ENCODE data around the gene PLXND1.

The PLXND1 gene

GRCh38 chr3:129603561-129603942 is 2.9 kb downstream of the PLXND1 start:
- Histone ChIP-seq H3F3A (ENCODE audit: low read depth) (no peaks in the 10 kb centered on the region), H3K9me2 (replicated peaks; ENCODE audit: low read depth, low read length) (no peaks in the 10 kb centered on the region), H3K79me2 (ENCODE audit: insufficient read depth, low read length) (peaks cover 77% of the 10 kb centered on the region), H3K4me1 (ENCODE audit: insufficient read depth, low read length, poor library complexity, severe bottlenecking) (peaks cover 78% of the 10 kb centered on the region), H4K20me1 (ENCODE audit: insufficient read depth, low read length, poor library complexity, severe bottlenecking) (peaks cover 36% of the 10 kb centered on the region), H3K27me3 (ENCODE audit: insufficient read depth, low read length, poor library complexity, severe bottlenecking) (no peaks in the 10 kb centered on the region), H3K4me3 (ENCODE audit: low read length, poor library complexity, severe bottlenecking) (peak overlapping the region; percentile 78), H3K4me2 (ENCODE audit: low read depth, low read length, poor library complexity, severe bottlenecking) (peak overlapping the region; percentile 95), H3K9ac (ENCODE audit: low read depth, low read length, poor library complexity, severe bottlenecking) (peak overlapping the region; percentile 72), H3K36me3 (ENCODE audit: insufficient read depth, low read length) (no peaks in the 10 kb centered on the region), H2AFZ (ENCODE audit: low read length) (no peak overlapping the region), H3K9me3 (ENCODE audit: insufficient read depth, low read depth, low read length) (no peaks in the 10 kb centered on the region)
- TF ChIP-seq EZH2phosphoT487 (IDR thresholded peaks at IDR 0.05; ENCODE audit: borderline replicate concordance) (no peak), CTCF (conservative IDR thresholded peaks at IDR 0.05; ENCODE audit: low read length) (no peak)

GRCh38 chr3:129602730-129603560 is 3.5 kb downstream of the PLXND1 start:
- no peaks in the 10 kb centered on the region for H3K9me2 ChIP-seq (replicated peaks; ENCODE audit: low read depth, low read length)
- H3K9me3 ChIP-seq (ENCODE audit: insufficient read depth, low read depth, low read length) = no peaks in the 10 kb centered on the region
- peaks cover 77% of the 10 kb centered on the region for H3K4me1 ChIP-seq (ENCODE audit: insufficient read depth, low read length, poor library complexity, severe bottlenecking)
- no peaks in the 10 kb centered on the region for H3F3A ChIP-seq (ENCODE audit: low read depth)
- H3K9ac ChIP-seq (ENCODE audit: low read depth, low read length, poor library complexity, severe bottlenecking) = peak overlapping the region; percentile 72
- peaks cover 83% of the 10 kb centered on the region for H3K79me2 ChIP-seq (ENCODE audit: insufficient read depth, low read length)
- H3K27me3 ChIP-seq (ENCODE audit: insufficient read depth, low read length, poor library complexity, severe bottlenecking) = no peaks in the 10 kb centered on the region
- no peaks in the 10 kb centered on the region for H3K36me3 ChIP-seq (ENCODE audit: insufficient read depth, low read length)
- H4K20me1 ChIP-seq (ENCODE audit: insufficient read depth, low read length, poor library complexity, severe bottlenecking) = peaks cover 36% of the 10 kb centered on the region
- H2AFZ ChIP-seq (ENCODE audit: low read length) = no peak overlapping the region
- H3K4me2 ChIP-seq (ENCODE audit: low read depth, low read length, poor library complexity, severe bottlenecking) = peak overlapping the region; percentile 95
- TF ChIP-seq EZH2phosphoT487 (IDR thresholded peaks at IDR 0.05; ENCODE audit: borderline replicate concordance) (no peak), CTCF (conservative IDR thresholded peaks at IDR 0.05; ENCODE audit: low read length) (no peak)
- H3K4me3 ChIP-seq (ENCODE audit: low read length, poor library complexity, severe bottlenecking) = peak overlapping the region; percentile 78

GRCh38 chr3:129602309-129602708 is 4.2 kb downstream of the PLXND1 start:
- Histone ChIP-seq H3K79me2 (ENCODE audit: insufficient read depth, low read length) (peaks cover 89% of the 10 kb centered on the region), H3K9me2 (replicated peaks; ENCODE audit: low read depth, low read length) (no peaks in the 10 kb centered on the region), H3K4me3 (ENCODE audit: low read length, poor library complexity, severe bottlenecking) (peak overlapping the region; percentile 78), H3K27me3 (ENCODE audit: insufficient read depth, low read length, poor library complexity, severe bottlenecking) (no peaks in the 10 kb centered on the region), H3K36me3 (ENCODE audit: insufficient read depth, low read length) (no peaks in the 10 kb centered on the region), H3K4me1 (ENCODE audit: insufficient read depth, low read length, poor library complexity, severe bottlenecking) (peaks cover 77% of the 10 kb centered on the region), H3K9ac (ENCODE audit: low read depth, low read length, poor library complexity, severe bottlenecking) (peak overlapping the region; percentile 72), H3F3A (ENCODE audit: low read depth) (no peaks in the 10 kb centered on the region), H4K20me1 (ENCODE audit: insufficient read depth, low read length, poor library complexity, severe bottlenecking) (peaks cover 36% of the 10 kb centered on the region), H3K4me2 (ENCODE audit: low read depth, low read length, poor library complexity, severe bottlenecking) (peak overlapping the region; percentile 95), H2AFZ (ENCODE audit: low read length) (no peak overlapping the region), H3K9me3 (ENCODE audit: insufficient read depth, low read depth, low read length) (no peaks in the 10 kb centered on the region)
- TF ChIP-seq EZH2phosphoT487 (IDR thresholded peaks at IDR 0.05; ENCODE audit: borderline replicate concordance) = no peak
- TF ChIP-seq CTCF (conservative IDR thresholded peaks at IDR 0.05; ENCODE audit: low read length) = no peak
